GM12864 (cell line): ENCODE data around the gene TMEM218.

ENCODE experiments used
- DNase-seq: peaks from one replicate; pipeline ENCODE4 v3.0.0-alpha.2; 2011; ENCODE audit warnings: low read depth
- H3K4me3 ChIP-seq: 2 replicates; pipeline ENCODE4 v1.5.1; 2011; ENCODE audit warnings: mild to moderate bottlenecking, low read depth, low read length, control low read depth
- TF ChIP-seq, protein P1 (sequence below): IDR thresholded peaks from 2 replicates; pipeline ENCODE4 v1.5.1; 2011; ENCODE audit warnings: low read depth, mild to moderate bottlenecking, moderate library complexity, low read length, control low read depth, inconsistent platforms; ENCODE audit errors: missing control alignments

The TMEM218 gene

DNA sequence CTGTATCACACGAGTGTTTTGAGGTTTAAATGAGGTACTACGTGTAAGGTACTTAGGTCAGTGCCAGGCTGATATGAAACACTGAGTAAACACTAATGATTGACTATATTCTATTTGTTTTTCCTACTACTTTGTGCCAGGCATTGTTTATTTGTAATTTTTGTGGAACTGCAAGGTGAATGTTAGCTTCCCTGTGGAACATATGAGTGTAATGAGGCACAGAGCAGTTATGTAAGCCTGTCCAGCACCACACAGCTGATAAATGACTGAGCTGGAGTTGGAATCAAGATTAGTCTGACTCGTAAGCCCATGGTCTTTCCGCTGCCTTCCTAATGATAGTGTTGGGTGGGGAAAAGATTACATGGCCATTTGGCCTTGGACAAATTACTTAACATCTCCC is 42.4 kb downstream of the TMEM218 start:
- DNase-seq: no peak
- TF ChIP-seq, protein P1, sequence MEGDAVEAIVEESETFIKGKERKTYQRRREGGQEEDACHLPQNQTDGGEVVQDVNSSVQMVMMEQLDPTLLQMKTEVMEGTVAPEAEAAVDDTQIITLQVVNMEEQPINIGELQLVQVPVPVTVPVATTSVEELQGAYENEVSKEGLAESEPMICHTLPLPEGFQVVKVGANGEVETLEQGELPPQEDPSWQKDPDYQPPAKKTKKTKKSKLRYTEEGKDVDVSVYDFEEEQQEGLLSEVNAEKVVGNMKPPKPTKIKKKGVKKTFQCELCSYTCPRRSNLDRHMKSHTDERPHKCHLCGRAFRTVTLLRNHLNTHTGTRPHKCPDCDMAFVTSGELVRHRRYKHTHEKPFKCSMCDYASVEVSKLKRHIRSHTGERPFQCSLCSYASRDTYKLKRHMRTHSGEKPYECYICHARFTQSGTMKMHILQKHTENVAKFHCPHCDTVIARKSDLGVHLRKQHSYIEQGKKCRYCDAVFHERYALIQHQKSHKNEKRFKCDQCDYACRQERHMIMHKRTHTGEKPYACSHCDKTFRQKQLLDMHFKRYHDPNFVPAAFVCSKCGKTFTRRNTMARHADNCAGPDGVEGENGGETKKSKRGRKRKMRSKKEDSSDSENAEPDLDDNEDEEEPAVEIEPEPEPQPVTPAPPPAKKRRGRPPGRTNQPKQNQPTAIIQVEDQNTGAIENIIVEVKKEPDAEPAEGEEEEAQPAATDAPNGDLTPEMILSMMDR: no peak
- H3K4me3 ChIP-seq: no peak overlapping the region

DNA sequence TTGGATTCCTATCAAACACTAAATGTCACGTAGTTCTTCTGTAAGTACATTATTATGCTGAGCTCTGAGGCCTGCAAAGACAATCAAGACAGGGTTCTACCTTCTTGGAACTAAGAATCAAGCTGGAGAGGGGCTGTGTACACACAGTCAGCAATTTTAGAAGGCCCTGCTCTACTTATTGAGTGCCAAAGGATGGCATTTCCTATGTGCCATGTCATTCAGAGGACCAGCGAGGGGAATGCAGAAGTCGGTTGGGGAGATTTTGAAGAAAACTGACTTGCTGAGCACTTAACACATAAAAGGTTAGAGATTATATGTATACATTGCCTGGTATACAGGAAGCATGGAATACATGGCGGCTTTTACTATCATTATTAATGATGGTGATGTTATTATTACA is 43.1 kb downstream of the TMEM218 start:
- no peak for DNase-seq

DNA sequence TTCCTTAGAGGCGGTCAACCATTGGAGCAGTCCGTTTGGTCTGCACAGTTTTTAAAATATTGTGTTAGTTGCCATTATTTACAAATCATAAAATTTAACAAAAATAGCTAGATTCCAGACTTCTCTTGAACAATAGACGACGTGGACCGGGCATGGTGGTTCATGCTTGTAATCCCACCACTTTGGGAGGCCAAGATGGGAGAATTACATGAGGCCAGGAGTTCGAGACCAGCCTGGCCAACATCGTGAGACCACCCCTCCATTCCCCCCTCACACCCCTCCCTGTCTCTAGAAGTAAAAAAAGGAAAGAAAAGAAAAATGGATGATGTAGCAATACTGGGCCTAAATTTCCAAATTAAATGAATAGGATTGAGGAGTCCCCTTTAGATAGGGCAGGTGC is 47.4 kb downstream of the TMEM218 start:
- DNase-seq: no peak
- H3K4me3 ChIP-seq: peak overlapping the region; percentile 56
- TF ChIP-seq, protein P1: no peak

More for the DNA sequence above, 43.1 kb downstream of the TMEM218 start:
- TF ChIP-seq, protein P1: no peak
- H3K4me3 ChIP-seq: no peak overlapping the region

GRCh38 chr11:125063429-125064043 is 47.9 kb downstream of the TMEM218 start:
- TF ChIP-seq, protein P1: no peak
- peak overlapping the region; percentile 56 for H3K4me3 ChIP-seq
- no peak for DNase-seq

- peak; percentile 54 for DNase-seq
- TF ChIP-seq, protein P1: peak; percentile 3
Observed at GRCh38 chr11:125062931-125063428, 48.4 kb downstream of the TMEM218 start, which contains the start of gene SLC37A2. Gene SLC37A2 (plus strand): TSS chr11:125063305. CDS start chr11:125063368, 63 bp downstream.

DNA sequence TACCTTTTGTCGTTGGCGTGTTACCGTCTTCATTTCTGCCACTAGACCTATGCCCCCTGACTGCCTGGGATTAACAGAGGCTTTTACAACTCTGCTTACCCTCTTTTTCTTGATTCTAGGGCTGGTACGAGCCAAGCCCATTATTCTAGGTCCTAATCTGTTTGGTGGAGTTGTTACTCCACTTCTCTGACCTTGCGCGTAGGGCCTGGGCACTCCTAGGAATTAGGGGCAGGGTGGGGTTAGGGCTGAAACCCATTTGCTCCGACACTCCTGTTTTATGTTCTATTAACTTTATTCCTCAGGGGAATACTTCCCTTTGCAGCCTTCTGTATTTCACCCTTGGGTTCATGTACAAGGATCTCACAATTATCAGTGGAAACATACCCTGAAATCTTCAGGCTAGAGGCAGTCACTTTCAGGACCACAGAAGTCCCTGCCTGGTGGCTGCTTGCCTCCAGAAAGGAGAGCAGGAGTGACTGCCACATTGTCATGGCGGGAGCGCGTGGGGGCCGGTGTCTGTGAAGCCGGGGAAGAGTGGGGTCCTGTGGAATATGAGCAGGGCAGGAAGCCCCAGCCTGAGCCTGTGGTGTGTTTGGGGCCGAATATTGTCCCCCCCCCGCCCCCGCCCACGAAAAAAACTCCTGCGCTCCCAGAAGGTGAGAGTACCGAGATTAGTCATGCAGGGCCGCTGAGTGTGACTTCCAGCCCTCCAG is 49.1 kb downstream of the TMEM218 start:
- DNase-seq: no peak
- TF ChIP-seq, protein P1: no peak
- H3K4me3 ChIP-seq: peak overlapping the region; percentile 56

More at GRCh38 chr11:125062931-125063428, 48.4 kb downstream of the TMEM218 start, which contains the start of gene SLC37A2:
- H3K4me3 ChIP-seq: peak within 1 kb of the TSS; percentile 56

DNA sequence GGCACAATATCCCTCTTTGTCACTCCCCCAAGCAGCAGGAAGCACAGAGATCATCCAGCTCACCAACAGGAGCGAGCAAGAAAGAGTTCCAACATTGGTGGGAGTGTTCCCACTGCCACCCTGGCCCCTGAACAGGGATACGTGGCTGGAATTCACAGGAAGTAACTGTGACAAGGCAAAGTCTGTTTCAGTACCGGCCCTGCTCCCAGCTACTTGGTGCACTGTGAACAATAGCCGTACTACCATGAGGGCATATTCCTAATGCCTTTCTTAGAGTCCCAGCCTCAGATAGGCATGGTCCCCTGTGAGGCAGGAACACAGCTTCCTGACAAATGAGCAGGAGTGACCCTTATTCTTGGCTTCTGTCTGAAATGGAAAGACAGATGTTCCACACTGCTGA is 50.1 kb downstream of the TMEM218 start:
- DNase-seq: no peak
- TF ChIP-seq, protein P1: no peak
- no peak overlapping the region for H3K4me3 ChIP-seq
